ENCODE data around the gene ESM1. TPM values are rescaled to one million over a fixed set of nuclear protein-coding genes. Genes with fewer than 3 reads are reported as not detected.

Gene ESM1
- total and polyA plus RNA-seq, 2 experiments from 2014 or later: 0.48 to 1.7 TPM

DNA sequence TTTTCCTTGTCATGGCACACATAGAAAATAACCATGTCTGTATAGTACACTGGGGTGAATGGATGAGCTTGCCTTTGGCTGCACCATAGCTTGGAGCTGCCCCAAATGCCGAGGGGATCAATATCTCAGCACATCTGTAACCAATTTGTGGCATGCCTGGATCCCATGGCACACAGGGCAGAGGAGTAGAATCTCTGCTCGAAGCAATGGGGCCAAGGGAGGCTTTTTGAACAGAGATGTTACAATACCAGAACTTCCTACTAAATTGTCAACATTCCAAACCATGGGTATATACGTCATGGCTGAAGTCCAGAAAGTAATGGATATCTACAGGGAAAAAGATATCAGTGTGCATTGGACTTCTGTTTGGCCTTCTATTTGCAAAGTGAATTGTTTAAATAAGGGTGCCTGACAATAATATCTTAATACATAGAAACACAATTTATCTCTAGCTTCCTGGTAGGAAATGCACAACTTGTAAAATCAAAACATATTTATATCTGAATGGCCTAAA lies 39.0 kb downstream of the ESM1 start:
- H3K27me3 ChIP-seq: no peaks in the 10 kb centered on the region
- TF ChIP-seq CTCF (IDR thresholded peaks at IDR 0.05; ENCODE audit: low read depth, low read length): no peak
- no peak overlapping the region for H3K4me3 ChIP-seq
- H3K4me1 ChIP-seq (ENCODE audit: low read depth): peaks cover 7% of the 10 kb centered on the region
- H3K36me3 ChIP-seq: no peaks in the 10 kb centered on the region
- H3K27ac ChIP-seq: no peak overlapping the region
- no peaks in the 10 kb centered on the region for H3K9me3 ChIP-seq (ENCODE audit: low read depth)
- no peak for DNase-seq (ENCODE audit: low read depth in 1 of 2, low spot score in 1 of 2)

GRCh38 chr5:54944364-54944763 lies 41.0 kb downstream of the ESM1 start:
- peak; percentile 17 to 61 for DNase-seq (ENCODE audit: low read depth in 1 of 2, low spot score in 1 of 2)
- Histone ChIP-seq H3K4me3 (no peak overlapping the region), H3K4me1 (ENCODE audit: low read depth) (peaks cover 7% of the 10 kb centered on the region), H3K27me3 (no peaks in the 10 kb centered on the region), H3K9me3 (ENCODE audit: low read depth) (no peaks in the 10 kb centered on the region), H3K27ac (no peak overlapping the region), H3K36me3 (no peaks in the 10 kb centered on the region)
- TF ChIP-seq CTCF (IDR thresholded peaks at IDR 0.05; ENCODE audit: low read depth, low read length): peak; percentile 73

- peak in 1 of 2 donors; percentile 11 for DNase-seq (ENCODE audit: low read depth in 1 of 2, low spot score in 1 of 2)
- no peak for TF ChIP-seq CTCF (IDR thresholded peaks at IDR 0.05; ENCODE audit: low read depth, low read length)
- Histone ChIP-seq H3K4me3 (no peak overlapping the region), H3K9me3 (ENCODE audit: low read depth) (no peaks in the 10 kb centered on the region), H3K4me1 (ENCODE audit: low read depth) (peaks cover 7% of the 10 kb centered on the region), H3K36me3 (no peaks in the 10 kb centered on the region), H3K27me3 (no peaks in the 10 kb centered on the region), H3K27ac (no peak overlapping the region)
Observed at GRCh38 chr5:54942064-54942778, 43.2 kb downstream of the ESM1 start.

DNA sequence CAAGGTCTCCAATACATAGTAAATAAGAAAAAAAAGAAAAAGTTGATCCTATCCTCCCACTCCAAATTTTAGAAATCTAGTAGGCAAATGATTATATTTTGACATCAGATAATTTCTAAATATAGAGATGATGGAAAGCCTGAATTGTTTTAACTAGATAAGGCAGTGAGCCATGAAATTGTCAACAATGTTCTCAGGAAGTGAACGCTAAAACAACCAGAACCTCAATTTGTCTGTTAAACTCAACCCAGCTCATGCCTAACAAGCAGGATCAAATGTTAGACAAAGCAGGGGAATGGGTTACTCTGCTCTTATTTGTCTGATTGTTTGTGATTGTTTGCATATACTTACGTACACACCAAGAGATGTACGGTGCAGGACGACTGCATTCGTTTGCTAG lies 49.2 kb downstream of the ESM1 start:
- no peaks in the 10 kb centered on the region for H3K9me3 ChIP-seq (ENCODE audit: low read depth)
- no peak for DNase-seq (ENCODE audit: low read depth in 1 of 2, low spot score in 1 of 2)
- H3K27ac ChIP-seq: no peak overlapping the region
- no peak for TF ChIP-seq CTCF (IDR thresholded peaks at IDR 0.05; ENCODE audit: low read depth, low read length)
- no peaks in the 10 kb centered on the region for H3K36me3 ChIP-seq
- peaks cover 7% of the 10 kb centered on the region for H3K4me1 ChIP-seq (ENCODE audit: low read depth)
- H3K4me3 ChIP-seq: no peak overlapping the region
- H3K27me3 ChIP-seq: no peaks in the 10 kb centered on the region

GRCh38 chr5:54932789-54933188 lies 52.6 kb downstream of the ESM1 start:
- no peak for DNase-seq (ENCODE audit: low read depth in 1 of 2, low spot score in 1 of 2)
- H3K27me3 ChIP-seq: no peaks in the 10 kb centered on the region
- no peak overlapping the region for H3K4me3 ChIP-seq
- no peaks in the 10 kb centered on the region for H3K36me3 ChIP-seq
- H3K9me3 ChIP-seq (ENCODE audit: low read depth): no peaks in the 10 kb centered on the region
- H3K4me1 ChIP-seq (ENCODE audit: low read depth): peaks cover 7% of the 10 kb centered on the region
- no peak overlapping the region for H3K27ac ChIP-seq
- TF ChIP-seq CTCF (IDR thresholded peaks at IDR 0.05; ENCODE audit: low read depth, low read length): no peak

All from cardiac muscle cell (in vitro differentiated cells and primary cell).